Measurements from ENCODE around the gene ATP6V0E2.
"Not testable (repeated sequence)": the region's sequence is repeated elsewhere in the genome, so short reads cannot be mapped to it uniquely, and the experiment has no call there.

Gene ATP6V0E2

DNA sequence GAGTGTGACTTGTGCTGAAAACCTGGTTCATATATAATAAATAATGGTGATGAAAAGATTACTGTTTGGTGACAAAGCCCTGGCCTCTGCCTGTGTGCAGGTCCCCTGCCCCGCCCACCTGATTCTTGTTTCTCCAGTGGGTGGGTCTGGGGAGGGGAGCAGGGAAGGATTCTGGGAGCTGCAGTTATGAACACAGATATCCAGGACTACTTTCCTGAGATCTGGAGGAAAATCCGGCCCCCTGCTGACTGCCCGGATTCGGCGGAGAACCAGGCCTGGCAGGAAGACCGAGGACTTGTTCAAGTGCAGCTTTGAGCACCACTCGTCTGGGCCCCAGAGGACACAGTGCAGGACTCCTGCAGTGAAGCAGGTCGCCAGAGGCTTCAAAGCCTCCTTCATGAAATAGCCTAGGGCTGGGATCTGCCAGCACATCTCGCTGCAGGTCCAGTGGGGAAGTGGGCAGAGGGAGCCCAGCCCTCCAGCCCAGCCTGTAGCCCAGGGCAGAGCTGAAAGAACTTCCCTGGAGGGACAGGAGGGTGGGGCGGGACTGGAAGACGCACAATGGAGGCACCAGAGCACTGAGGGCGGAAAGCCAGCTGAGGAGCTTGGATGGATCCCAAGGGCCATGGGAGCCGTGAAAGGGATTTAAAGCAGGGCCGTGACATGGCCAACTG, 7.0 kb downstream of the ATP6V0E2 start:
- no peak for DNase-seq

DNA sequence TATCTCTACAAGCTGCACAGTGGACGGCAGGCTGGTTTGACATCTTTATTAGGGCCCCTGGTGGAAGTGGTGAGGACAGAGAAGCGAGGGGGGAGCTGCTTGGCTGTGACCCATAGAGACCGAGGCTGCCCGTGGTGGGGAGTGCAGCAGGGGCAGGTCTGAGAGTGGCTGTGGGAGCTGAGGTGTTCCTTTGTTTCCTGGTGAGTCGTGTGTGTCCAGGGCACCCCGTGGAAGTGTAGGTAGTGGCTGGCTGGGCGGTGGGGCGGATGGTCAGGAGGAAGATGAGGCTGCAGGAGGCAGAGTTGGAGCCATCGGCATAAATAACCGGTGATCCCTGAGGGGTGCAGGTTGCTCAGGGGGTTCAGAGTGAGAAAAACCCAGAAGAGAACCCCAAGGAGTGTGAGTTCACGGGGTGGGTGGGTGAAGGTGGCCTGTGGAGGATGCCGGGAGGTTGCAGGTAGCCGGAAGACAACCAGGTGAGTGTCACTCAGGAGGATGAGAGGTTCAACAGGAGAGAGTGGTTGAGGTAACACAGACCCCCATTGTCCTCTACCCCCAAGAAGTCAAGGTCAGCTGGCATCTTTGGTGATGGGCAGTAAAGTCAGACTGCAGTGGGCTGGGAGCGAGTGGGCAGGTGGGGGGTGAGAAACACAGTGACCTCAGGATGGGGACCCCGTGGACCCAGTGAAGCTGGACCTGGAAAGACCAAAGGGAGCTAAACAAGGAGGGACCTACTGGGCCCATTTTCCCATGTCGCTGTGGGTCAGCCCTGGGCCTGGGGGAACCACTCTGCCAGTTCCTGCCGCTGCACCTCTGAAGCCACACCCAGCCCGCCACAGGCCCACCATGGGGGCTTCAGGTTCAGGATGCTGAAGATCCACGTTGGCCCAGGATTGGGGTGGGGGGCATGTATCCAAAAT, 7.8 kb downstream of the ATP6V0E2 start:
- DNase-seq = no peak

- DNase-seq = no peak
Observed at GRCh38 chr7:149882248-149883047, 8.7 kb downstream of the ATP6V0E2 start.

- no peak for DNase-seq
Observed at GRCh38 chr7:149883048-149883438, 9.3 kb downstream of the ATP6V0E2 start.

- no peak for DNase-seq
Observed at GRCh38 chr7:149883452-149883861, 9.7 kb downstream of the ATP6V0E2 start.

GRCh38 chr7:149884016-149884415, 10.2 kb downstream of the ATP6V0E2 start:
- no peak for DNase-seq

GRCh38 chr7:149884541-149884940, 10.8 kb downstream of the ATP6V0E2 start:
- DNase-seq = no peak

GRCh38 chr7:149885191-149886017, 11.6 kb downstream of the ATP6V0E2 start:
- DNase-seq = no peak

- DNase-seq = no peak
Observed at GRCh38 chr7:149886018-149886415, 12.2 kb downstream of the ATP6V0E2 start.

DNA sequence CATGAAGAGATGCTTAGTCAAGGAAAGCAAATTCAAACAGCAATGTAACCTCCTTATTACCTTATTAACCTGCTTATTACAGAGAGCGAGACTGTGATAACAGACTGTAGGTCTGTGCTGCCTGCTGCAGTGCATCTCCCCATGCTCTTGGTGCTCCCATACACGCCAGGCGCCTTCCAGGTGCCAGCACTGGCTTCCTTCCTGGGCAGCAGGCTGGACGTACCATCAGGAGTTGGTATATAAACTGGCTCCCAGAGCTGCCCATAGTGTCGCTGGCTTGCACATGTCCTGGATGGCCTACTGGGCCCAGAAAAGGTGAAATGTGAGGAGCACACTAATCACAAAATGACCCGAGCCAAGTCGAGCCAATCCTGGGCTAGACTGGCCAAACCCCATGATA, 13.5 kb downstream of the ATP6V0E2 start:
- no peak for DNase-seq

GRCh38 chr7:149890715-149891114, 16.9 kb downstream of the ATP6V0E2 start:
- not testable (repeated sequence) for DNase-seq

DNA sequence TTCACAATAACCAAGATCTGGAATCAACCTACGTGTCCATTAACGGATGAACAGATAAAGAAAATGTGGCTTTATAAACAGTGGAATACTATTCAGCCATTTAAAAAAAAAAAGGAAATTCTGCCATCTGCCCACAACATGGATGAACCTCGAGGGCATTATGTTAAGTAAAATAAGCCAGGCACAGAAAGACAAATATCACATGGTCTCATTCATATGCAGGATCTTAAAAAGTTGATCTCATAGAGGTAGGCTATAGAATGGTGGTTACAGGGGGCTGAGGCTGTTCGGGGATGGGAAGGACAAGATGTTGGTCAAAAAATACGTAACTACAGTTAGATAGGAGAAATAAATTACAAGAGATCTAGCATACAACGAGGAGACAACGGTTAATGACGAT, 21.2 kb downstream of the ATP6V0E2 start:
- DNase-seq = not testable (repeated sequence)

DNA sequence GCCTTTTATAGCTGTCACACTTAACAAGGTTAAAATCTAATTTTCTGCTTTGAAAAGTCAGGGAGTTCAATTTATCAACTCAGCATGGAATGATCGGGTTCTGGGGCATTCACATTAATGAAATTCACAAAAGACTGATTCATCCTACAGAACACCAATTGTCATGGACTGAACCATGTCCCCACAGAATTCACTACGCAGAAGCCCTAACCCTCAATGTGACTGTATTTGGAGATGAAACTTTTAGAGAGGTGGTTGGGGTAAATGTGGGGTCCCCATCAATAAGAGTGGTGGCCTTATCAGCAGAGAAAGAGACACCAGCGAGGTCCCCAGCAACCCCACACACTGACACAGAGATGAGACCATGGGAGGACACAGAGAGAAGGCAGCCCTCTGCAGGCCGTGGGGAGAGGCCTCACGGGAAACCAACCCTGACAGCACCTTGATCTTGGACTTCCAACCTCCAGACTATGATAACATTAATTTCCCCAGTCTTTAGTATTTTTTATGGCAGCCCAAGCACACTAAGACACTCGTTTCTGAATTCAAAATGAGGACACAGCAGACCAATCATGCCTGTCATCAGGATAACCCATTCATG, 34.1 kb downstream of the ATP6V0E2 start:
- not testable (repeated sequence) for DNase-seq

- not testable (repeated sequence) for DNase-seq
Observed at GRCh38 chr7:149910219-149910618, 36.5 kb downstream of the ATP6V0E2 start.

DNA sequence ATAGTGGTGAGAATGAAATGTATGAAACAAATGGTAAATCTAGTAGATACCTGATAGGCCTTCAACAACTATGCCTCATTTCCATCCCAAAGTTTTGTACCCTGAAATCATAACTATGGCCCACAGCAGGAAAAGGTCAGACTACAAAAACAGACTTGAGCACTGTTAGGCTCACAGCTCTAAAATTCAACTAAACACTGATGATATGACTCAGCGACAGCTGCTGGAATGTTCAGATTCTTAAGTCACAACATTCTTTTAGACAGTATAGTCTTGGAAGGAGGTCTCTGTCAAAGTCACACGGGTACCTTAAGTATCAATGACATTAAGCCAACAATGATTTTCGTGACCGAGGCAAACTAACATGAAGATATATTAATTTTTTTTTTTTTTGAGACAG, 38.4 kb downstream of the ATP6V0E2 start:
- not testable (repeated sequence) for DNase-seq

DNA sequence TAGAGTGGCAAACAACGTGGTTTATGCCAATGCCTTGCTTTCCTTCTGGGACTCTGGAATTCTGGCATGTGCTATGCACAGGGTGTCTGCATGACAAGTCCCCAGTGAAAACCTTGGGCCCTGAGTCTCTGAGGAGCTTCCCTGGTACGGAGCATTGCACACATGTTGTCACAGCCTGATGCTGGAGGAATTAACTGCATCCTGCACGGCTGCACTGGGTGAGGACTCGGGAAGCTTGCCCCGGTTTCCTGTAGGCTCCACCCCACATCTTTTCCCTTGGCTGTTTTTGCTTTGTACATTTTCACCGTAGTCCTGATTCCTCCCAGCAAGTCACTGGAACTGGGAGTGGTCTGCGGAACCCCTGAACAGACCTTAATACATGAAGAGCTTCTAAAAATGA, 52.6 kb downstream of the ATP6V0E2 start:
- DNase-seq = not testable (repeated sequence)
